Measurements from ENCODE around the gene NAAA. TPM values are rescaled to one million over a fixed set of nuclear protein-coding genes. Genes with fewer than 3 reads are reported as not detected.

The NAAA gene
- total and polyA plus RNA-seq, 2 of the 13 experiments (the other 11 are each of a cell fraction or from before 2014, with no cell fraction given) = 22.4 to 24.6 TPM

GRCh38 chr4:75940692-75941253 lies at the start of gene NAAA (continued):
- TF ChIP-seq ZNF512 (CRISPR knock-in tag; IDR thresholded peaks at IDR 0.05) (0 out of 2 replicates have a peak, but pooled peaks have one; percentile 56), ZMYM4 (CRISPR knock-in tag; IDR thresholded peaks at IDR 0.05) (peak; percentile 69; the same call in 1 of the 2 replicates), ZNF564 (CRISPR knock-in tag; IDR thresholded peaks at IDR 0.05) (0 out of 2 replicates have a peak, but pooled peaks have one; percentile 52), ZNF607 (CRISPR knock-in tag; IDR thresholded peaks at IDR 0.05; ENCODE audit: borderline replicate concordance) (0 out of 2 replicates have a peak, but pooled peaks have one; percentile 48), TBP (CRISPR knock-in tag; IDR thresholded peaks at IDR 0.05) (no peak), PATZ1 (CRISPR knock-in tag; IDR thresholded peaks at IDR 0.05) (peak; percentile 55), EHMT2 (IDR thresholded peaks at IDR 0.05; ENCODE audit: borderline replicate concordance, low read depth, low read length) (no peak), ZNF503 (CRISPR knock-in tag; IDR thresholded peaks at IDR 0.05) (no peak), HMG20B (CRISPR knock-in tag; conservative IDR thresholded peaks at IDR 0.05) (no peak), ZNF451 (CRISPR knock-in tag; IDR thresholded peaks at IDR 0.05) (0 out of 2 replicates have a peak, but pooled peaks have one; percentile 53), MZF1 (CRISPR knock-in tag; IDR thresholded peaks at IDR 0.05; ENCODE audit: borderline replicate concordance) (no peak), ZNF724P (CRISPR knock-in tag; IDR thresholded peaks at IDR 0.05; ENCODE audit: borderline replicate concordance) (peak; percentile 57; the same call in 1 of the 2 replicates), ZC3H13 (CRISPR knock-in tag; IDR thresholded peaks at IDR 0.05) (no peak), ZNF773 (CRISPR knock-in tag; IDR thresholded peaks at IDR 0.05; ENCODE audit: borderline replicate concordance) (no peak), NAIF1 (CRISPR knock-in tag; IDR thresholded peaks at IDR 0.05; ENCODE audit: borderline replicate concordance) (0 out of 2 replicates have a peak, but pooled peaks have one; percentile 5), MTA3 (CRISPR knock-in tag; IDR thresholded peaks at IDR 0.05) (no peak), NR2C2 (CRISPR knock-in tag; IDR thresholded peaks at IDR 0.05; ENCODE audit: borderline replicate concordance) (no peak; the same call in 1 of the 2 replicates), ATF1 (CRISPR knock-in tag; IDR thresholded peaks at IDR 0.05) (no peak)
- TF ChIP-seq, protein P1, sequence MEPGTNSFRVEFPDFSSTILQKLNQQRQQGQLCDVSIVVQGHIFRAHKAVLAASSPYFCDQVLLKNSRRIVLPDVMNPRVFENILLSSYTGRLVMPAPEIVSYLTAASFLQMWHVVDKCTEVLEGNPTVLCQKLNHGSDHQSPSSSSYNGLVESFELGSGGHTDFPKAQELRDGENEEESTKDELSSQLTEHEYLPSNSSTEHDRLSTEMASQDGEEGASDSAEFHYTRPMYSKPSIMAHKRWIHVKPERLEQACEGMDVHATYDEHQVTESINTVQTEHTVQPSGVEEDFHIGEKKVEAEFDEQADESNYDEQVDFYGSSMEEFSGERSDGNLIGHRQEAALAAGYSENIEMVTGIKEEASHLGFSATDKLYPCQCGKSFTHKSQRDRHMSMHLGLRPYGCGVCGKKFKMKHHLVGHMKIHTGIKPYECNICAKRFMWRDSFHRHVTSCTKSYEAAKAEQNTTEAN (CRISPR knock-in tag; conservative IDR thresholded peaks at IDR 0.05) = no peak
- TF ChIP-seq, protein P2, sequence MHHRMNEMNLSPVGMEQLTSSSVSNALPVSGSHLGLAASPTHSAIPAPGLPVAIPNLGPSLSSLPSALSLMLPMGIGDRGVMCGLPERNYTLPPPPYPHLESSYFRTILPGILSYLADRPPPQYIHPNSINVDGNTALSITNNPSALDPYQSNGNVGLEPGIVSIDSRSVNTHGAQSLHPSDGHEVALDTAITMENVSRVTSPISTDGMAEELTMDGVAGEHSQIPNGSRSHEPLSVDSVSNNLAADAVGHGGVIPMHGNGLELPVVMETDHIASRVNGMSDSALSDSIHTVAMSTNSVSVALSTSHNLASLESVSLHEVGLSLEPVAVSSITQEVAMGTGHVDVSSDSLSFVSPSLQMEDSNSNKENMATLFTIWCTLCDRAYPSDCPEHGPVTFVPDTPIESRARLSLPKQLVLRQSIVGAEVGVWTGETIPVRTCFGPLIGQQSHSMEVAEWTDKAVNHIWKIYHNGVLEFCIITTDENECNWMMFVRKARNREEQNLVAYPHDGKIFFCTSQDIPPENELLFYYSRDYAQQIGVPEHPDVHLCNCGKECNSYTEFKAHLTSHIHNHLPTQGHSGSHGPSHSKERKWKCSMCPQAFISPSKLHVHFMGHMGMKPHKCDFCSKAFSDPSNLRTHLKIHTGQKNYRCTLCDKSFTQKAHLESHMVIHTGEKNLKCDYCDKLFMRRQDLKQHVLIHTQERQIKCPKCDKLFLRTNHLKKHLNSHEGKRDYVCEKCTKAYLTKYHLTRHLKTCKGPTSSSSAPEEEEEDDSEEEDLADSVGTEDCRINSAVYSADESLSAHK (CRISPR knock-in tag; IDR thresholded peaks at IDR 0.05; ENCODE audit: borderline replicate concordance) = no peak

Data from HepG2 (cell line).